Endothelial cell (in vitro differentiated cells): ENCODE measurements around the gene ZNF598. TPM values are rescaled to one million over a fixed set of nuclear protein-coding genes. Genes with fewer than 3 reads are reported as not detected.
A peak's percentile ranks its signal among the peaks of the same experiment; 100 is the strongest.
"Not testable (repeated sequence)": the region's sequence is repeated elsewhere in the genome, so short reads cannot be mapped to it uniquely, and the experiment has no call there.

Source experiments
- DNase-seq: peaks from one replicate; pipeline ENCODE4 v3.0.0; 2021; ENCODE audit warnings: low spot score
- H3K27ac Mint-ChIP-seq: one replicate; pipeline ENCODE4 v1.8.0; 2021; ENCODE audit warnings: mixed read lengths, inconsistent platforms; ENCODE audit not compliant: unreplicated experiment
- H3K27me3 Mint-ChIP-seq: one replicate; pipeline ENCODE4 v1.8.0; 2021; ENCODE audit warnings: mild to moderate bottlenecking, moderate library complexity, mixed read lengths, inconsistent platforms; ENCODE audit not compliant: unreplicated experiment
- H3K36me3 Mint-ChIP-seq: one replicate; pipeline ENCODE4 v1.8.0; 2021; ENCODE audit warnings: mild to moderate bottlenecking, low read depth, mixed read lengths, inconsistent platforms; ENCODE audit not compliant: unreplicated experiment
- H3K4me1 Mint-ChIP-seq: one replicate; pipeline ENCODE4 v1.8.0; 2021; ENCODE audit warnings: mild to moderate bottlenecking, mixed read lengths, inconsistent platforms; ENCODE audit not compliant: unreplicated experiment
- H3K4me3 Mint-ChIP-seq: one replicate; pipeline ENCODE4 v1.8.0; 2021; ENCODE audit warnings: mild to moderate bottlenecking, mixed read lengths, inconsistent platforms; ENCODE audit not compliant: unreplicated experiment
- H3K9me3 Mint-ChIP-seq: one replicate; pipeline ENCODE4 v1.8.0; 2021; ENCODE audit warnings: mixed read lengths, inconsistent platforms; ENCODE audit not compliant: unreplicated experiment
- total RNA-seq: library from RNA; stranded (reverse); fragmentation: NEBNext Ultra II Directional; extraction: Animal tissue kit (Norgen Biotek cat#: 25700); gene quantifications from one replicate; pipeline ENCODE4 v1.2.1, GENCODE V29; 2021; ENCODE audit not compliant: unreplicated experiment
- TF ChIP-seq, protein P1 (sequence below): fragments of 200-600 bp; sonication (generic); IDR thresholded peaks from one replicate; pipeline ENCODE4 v1.5.0; 2021; ENCODE audit warnings: antibody characterized with exemption; ENCODE audit not compliant: unreplicated experiment

Gene ZNF598
- total RNA-seq, 1 donor from 2014 or later: 34.4 TPM

DNA sequence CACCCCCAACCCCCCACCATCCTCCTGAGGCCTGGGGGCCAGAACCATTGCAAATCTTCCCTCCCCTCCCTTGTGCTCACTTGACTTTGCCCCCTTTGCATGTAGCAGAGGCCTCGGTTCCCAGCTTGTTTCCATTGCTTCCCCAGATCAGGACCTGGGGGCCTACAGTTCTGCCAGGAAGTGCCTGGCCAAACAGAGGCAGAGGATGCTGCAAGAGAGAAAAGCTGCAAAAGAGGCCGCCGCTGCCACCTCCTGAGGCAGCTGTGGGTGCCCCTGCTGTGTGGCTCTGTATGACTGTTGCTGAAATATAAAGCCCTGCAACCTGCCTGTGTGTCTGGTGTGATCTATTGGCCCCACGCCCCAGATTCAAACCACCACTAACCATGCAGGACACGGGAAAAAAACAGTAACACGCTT lies 48.0 kb downstream of the ZNF598 start:
- no peak for DNase-seq
- no peak overlapping the region for H3K4me3 Mint-ChIP-seq
- peaks cover 29% of the 10 kb centered on the region for H3K4me1 Mint-ChIP-seq
- no peaks in the 10 kb centered on the region for H3K9me3 Mint-ChIP-seq
- H3K27ac Mint-ChIP-seq: no peak overlapping the region
- TF ChIP-seq, protein P1, sequence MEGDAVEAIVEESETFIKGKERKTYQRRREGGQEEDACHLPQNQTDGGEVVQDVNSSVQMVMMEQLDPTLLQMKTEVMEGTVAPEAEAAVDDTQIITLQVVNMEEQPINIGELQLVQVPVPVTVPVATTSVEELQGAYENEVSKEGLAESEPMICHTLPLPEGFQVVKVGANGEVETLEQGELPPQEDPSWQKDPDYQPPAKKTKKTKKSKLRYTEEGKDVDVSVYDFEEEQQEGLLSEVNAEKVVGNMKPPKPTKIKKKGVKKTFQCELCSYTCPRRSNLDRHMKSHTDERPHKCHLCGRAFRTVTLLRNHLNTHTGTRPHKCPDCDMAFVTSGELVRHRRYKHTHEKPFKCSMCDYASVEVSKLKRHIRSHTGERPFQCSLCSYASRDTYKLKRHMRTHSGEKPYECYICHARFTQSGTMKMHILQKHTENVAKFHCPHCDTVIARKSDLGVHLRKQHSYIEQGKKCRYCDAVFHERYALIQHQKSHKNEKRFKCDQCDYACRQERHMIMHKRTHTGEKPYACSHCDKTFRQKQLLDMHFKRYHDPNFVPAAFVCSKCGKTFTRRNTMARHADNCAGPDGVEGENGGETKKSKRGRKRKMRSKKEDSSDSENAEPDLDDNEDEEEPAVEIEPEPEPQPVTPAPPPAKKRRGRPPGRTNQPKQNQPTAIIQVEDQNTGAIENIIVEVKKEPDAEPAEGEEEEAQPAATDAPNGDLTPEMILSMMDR: no peak
- H3K27me3 Mint-ChIP-seq: peaks cover 8% of the 10 kb centered on the region
- H3K36me3 Mint-ChIP-seq: peaks cover 21% of the 10 kb centered on the region

DNA sequence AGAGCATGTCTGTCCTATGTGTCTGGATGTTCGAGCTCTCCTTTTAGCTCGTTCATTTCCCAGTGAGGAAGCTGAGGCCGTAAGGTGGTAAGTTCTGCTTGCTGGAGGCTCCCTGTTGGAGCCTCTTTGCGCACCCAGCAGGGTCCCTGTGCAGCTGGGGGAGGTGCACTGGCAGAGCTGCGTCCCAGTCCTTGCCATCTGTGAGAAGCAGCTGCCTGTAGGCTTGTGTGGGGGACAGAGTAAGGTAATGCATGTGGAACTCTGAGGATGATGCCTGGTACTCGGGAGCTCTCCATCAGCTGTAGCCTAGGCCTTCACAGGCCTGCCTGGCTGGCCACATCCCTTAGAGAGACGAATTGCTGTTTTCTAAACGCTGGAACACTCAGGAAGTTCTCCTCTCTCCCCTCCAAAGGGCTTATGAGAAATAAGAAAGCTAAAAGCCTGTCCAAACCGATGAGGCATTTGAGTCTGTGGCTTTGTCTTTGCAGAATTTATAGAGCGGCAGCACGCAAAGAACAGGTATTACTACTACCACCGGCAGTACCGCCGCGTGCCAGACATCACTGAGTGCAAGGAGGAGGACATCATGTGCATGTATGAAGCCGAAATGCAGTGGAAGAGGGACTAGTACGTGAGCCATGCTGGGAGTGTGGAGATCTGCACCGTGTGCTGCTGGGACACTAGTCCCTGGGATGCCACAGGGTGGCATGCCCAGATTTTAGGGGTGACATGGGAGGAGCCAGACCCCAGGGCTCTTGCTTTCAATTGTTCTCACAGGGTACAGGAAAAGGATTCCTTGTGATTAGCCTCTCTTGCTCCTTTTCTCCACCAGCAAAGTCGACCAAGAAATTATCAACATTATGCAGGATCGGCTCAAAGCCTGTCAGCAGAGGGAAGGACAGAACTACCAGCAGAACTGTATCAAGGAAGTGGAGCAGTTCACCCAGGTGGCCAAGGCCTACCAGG lies 48.7 kb downstream of the ZNF598 start:
- no peaks in the 10 kb centered on the region for H3K9me3 Mint-ChIP-seq
- H3K4me1 Mint-ChIP-seq: peaks cover 29% of the 10 kb centered on the region

DNA sequence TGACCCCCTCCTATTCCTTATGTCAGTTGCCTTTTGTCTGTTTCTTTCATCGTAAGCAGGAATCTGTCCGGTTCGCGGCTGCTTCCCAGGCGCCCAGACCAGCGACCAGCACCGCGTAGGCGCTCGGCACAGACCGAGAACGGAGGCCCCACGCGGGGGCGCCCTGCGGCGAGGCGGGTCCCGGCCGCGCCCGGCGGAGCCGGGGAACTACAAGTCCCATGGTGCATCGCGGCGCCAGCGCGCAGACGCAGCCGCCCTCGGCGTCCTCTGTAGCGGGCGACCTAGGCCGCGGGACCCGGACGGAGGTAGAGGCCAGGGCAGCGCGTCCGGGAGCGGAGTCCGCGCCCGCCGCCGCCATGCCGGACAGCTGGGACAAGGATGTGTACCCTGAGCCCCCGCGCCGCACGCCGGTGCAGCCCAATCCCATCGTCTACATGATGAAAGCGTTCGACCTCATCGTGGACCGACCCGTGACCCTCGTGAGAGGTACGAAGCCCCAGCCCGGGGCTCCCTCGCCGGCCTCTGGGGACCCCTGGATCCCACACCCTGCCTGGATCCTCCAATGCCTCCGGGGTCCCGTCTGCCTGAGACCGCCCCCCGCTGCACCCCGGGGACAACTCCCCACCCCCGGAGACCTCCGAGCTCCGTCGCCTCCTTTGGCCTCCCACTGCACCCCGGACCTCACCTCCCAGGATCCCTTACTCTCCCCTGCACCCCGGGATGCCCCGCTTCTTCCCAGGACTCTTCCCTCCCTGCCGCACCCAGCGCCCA lies 50.2 kb downstream of the ZNF598 start, which contains the start of gene NDUFB10:
TSS of gene NDUFB10 (plus strand) at position 270 of the 771 bp plus-strand sequence. CDS start at position 357, 87 bp downstream.
- H3K27me3 Mint-ChIP-seq: peaks cover 6% of the 10 kb centered on the region
- TF ChIP-seq, protein P1: peak; percentile 42
- peaks cover 22% of the 10 kb centered on the region for H3K4me1 Mint-ChIP-seq

More for the DNA sequence above, 48.7 kb downstream of the ZNF598 start:
- Mint-ChIP-seq H3K27ac (peak overlapping the region; percentile 10), H3K27me3 (peaks cover 9% of the 10 kb centered on the region), H3K36me3 (peaks cover 21% of the 10 kb centered on the region), H3K4me3 (peak overlapping the region; percentile 95)
- DNase-seq: no peak
- TF ChIP-seq, protein P1: no peak

DNA sequence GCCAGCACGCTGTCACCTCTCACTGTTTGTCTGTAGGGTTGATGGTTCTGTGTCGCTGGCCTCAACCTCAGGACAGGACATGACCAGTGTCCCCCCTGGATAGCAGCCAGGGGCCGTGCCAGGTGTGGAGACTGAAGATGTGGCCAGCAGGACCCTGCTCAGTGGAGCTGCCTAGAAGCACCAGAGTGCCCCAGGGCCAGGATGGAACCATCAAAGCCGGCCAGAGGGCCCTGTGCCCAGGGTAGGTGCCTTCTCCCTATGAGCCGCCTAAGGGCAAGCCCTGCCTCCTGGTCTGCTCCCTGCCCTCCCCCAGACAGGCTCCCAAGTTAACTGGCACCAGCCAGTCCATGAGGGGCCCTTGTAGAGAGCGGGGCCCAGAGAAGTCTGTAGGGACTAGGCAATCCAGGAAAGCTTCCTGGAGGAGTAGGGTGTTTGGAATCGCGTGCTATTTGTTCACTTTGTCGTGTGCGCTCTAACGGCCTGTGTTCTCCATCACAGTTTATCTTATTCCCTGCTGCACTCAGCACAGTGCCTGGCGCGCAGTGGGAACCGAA lies 50.8 kb downstream of the ZNF598 start:
- peaks cover 18% of the 10 kb centered on the region for H3K4me1 Mint-ChIP-seq

More for the DNA sequence above, 50.2 kb downstream of the ZNF598 start, which contains the start of gene NDUFB10:
- peak within 1 kb of the TSS; percentile 95 for H3K4me3 Mint-ChIP-seq
- H3K9me3 Mint-ChIP-seq: no peaks in the 10 kb centered on the region
- peak; percentile 96 for DNase-seq
- peaks cover 21% of the 10 kb centered on the region for H3K36me3 Mint-ChIP-seq
- no peak within 1 kb of the TSS for H3K27ac Mint-ChIP-seq

DNA sequence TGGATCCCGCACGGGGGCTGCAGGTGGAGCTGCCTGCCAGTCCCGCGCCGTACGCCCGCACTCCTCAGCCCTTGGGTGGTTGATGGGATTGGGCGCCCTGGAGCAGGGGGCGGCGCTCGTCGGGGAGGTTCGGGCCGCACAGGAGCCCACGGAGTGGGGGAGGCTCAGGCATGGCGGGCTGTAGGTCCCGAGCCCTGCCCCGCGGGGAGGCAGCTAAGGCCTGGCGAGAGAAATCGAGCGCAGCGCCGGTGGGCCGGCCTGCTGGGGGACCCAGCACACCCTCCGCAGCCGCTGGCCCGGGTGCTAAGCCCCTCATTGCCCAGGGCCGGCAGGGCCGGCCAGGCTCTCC lies 51.5 kb downstream of the ZNF598 start:
- Mint-ChIP-seq H3K4me1 (peaks cover 15% of the 10 kb centered on the region), H3K36me3 (peaks cover 16% of the 10 kb centered on the region)
- not testable (repeated sequence) for H3K9me3 Mint-ChIP-seq, DNase-seq, H3K27me3 Mint-ChIP-seq, H3K27ac Mint-ChIP-seq, H3K4me3 Mint-ChIP-seq

More for the DNA sequence above, 50.8 kb downstream of the ZNF598 start:
- H3K27ac Mint-ChIP-seq: no peak overlapping the region
- DNase-seq: no peak
- peaks cover 20% of the 10 kb centered on the region for H3K36me3 Mint-ChIP-seq
- no peaks in the 10 kb centered on the region for H3K9me3 Mint-ChIP-seq
- peak overlapping the region; percentile 77 for H3K4me3 Mint-ChIP-seq
- peaks cover 6% of the 10 kb centered on the region for H3K27me3 Mint-ChIP-seq
- TF ChIP-seq, protein P1: no peak

DNA sequence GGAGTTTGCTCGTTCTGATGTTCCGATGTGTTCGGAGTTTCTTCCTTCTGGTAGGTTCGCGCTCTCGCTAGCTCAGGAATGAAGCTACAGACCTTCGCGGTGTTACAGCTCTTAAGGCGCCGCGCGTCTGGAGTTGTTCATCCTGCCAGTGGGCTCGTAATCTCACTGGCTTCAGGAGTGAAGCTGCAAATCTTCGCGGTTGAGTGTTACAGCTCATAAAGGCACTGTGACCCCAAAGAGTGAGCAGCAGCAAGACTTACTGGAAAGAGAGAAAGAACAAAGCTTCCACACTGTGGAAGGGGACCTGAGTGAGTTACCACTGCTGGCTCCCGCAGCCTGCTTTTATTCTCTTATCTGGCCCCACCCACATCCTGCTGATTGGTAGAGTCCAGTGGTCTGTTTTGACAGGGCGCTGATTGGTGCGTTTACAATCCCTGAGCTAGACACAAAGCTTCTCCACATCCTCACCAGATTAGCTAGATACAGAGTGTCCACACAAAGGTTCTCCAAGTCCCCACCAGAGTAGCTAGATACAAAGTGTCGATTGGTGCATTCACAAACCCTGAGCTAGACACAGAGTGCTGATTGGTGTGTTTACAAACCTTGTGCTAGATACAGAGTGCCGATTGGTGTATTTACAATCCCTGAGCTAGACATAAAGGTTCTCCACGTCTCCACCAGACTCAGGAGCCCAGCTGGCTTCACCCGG lies 52.0 kb downstream of the ZNF598 start:
- H3K4me3 Mint-ChIP-seq, H3K27me3 Mint-ChIP-seq, H3K9me3 Mint-ChIP-seq: not testable (repeated sequence)

More for the DNA sequence above, 52.0 kb downstream of the ZNF598 start:
- not testable (repeated sequence) for DNase-seq, H3K27ac Mint-ChIP-seq
- Mint-ChIP-seq H3K36me3 (peaks cover 11% of the 10 kb centered on the region), H3K4me1 (peaks cover 12% of the 10 kb centered on the region)
